Caco-2 (cell line): ENCODE results near the gene GLOD5. TPM values are rescaled to one million over a fixed set of nuclear protein-coding genes. Genes with fewer than 3 reads are reported as not detected.

ENCODE experiments used
- BruUV-seq: library from RNA; stranded (reverse); fragments of 400-500 nt; replicated peaks from 2 replicates; lab custom pipeline; 2021; lab: Mats Ljungman, UMichigan
- CTCF ChIA-PET: fragments of 300-600 bp; sonication (Branson Sonifier 250); formaldehyde crosslinking; loops from one replicate; lab custom pipeline; 2022; ENCODE audit warnings: antibody characterized with exemption; lab: Charles Lee
- POLR2A ChIA-PET: fragments of 300-600 bp; sonication (Branson Sonifier 250); formaldehyde crosslinking; loops from one replicate; lab custom pipeline; 2022; ENCODE audit warnings: antibody characterized with exemption; lab: Charles Lee
- DNase-seq, 2 experiments: peaks; one replicate each; pipeline versions ENCODE4 v3.0.0 to v3.0.0-alpha.2; 2020 to 2022
- H3K27me3 ChIP-seq: replicated peaks from 2 replicates; pipeline ENCODE4 v1.6.0; 2011; ENCODE audit warnings: low read length; ENCODE audit not compliant: control insufficient read depth, insufficient read depth
- H3K36me3 ChIP-seq: 2 replicates; pipeline ENCODE4 v1.5.1; 2011; ENCODE audit warnings: low read length; ENCODE audit not compliant: control insufficient read depth, insufficient read depth
- H3K4me1 ChIP-seq: fragments of 250-450 bp; sonication (Bioruptor Pico); 2 replicates; pipeline ENCODE4 v1.5.1; 2020; ENCODE audit warnings: mild to moderate bottlenecking
- H3K4me3 ChIP-seq: 2 replicates; pipeline ENCODE4 v1.5.1; 2011; ENCODE audit warnings: low read depth, mild to moderate bottlenecking, control low read depth, low read length
- H3K9me3 ChIP-seq: fragments of 250-450 bp; sonication (Bioruptor Pico); 2 replicates; pipeline ENCODE4 v1.5.1; 2020; ENCODE audit warnings: mild to moderate bottlenecking, moderate library complexity
- H3K27ac Mint-ChIP-seq: one replicate; pipeline ENCODE4 v1.8.0; 2022; ENCODE audit warnings: mixed read lengths; ENCODE audit not compliant: unreplicated experiment
- H3K27me3 Mint-ChIP-seq: one replicate; pipeline ENCODE4 v1.8.0; 2022; ENCODE audit warnings: mixed read lengths; ENCODE audit not compliant: insufficient read depth, unreplicated experiment
- H3K36me3 Mint-ChIP-seq: one replicate; pipeline ENCODE4 v1.8.0; 2022; ENCODE audit warnings: mild to moderate bottlenecking, mixed read lengths; ENCODE audit not compliant: insufficient read depth, unreplicated experiment
- H3K4me1 Mint-ChIP-seq: one replicate; pipeline ENCODE4 v1.8.0; 2022; ENCODE audit warnings: low read depth, mixed read lengths; ENCODE audit not compliant: unreplicated experiment
- H3K4me3 Mint-ChIP-seq: one replicate; pipeline ENCODE4 v1.8.0; 2022; ENCODE audit warnings: mild to moderate bottlenecking, moderate library complexity, mixed read lengths; ENCODE audit not compliant: unreplicated experiment
- H3K9me3 Mint-ChIP-seq: one replicate; pipeline ENCODE4 v1.8.0; 2022; ENCODE audit warnings: mixed read lengths; ENCODE audit not compliant: unreplicated experiment
- CTCF ChIP-seq, 2 experiments: fragments of 200-600 bp in 1 of 2; IDR thresholded peaks; 1 replicate in 1 of 2; 2 replicates in 1 of 2; pipeline versions ENCODE4 v1.5.1 to v1.8.0; 2011 to 2022; ENCODE audit warnings: antibody characterized with exemption in 1 of 2, control low read depth in 1 of 2, inconsistent platforms in 1 of 2, low read depth in 1 of 2, low read length in 1 of 2, mild to moderate bottlenecking in 1 of 2, moderate library complexity in 1 of 2; ENCODE audit not compliant: insufficient read depth in 1 of 2, severe bottlenecking in 1 of 2, unreplicated experiment in 1 of 2
- intact Hi-C: fragments of 100-400 bp; cut with micrococcal nuclease; formaldehyde crosslinking; loops from one replicate; pipeline ENCODE4 v1.10.0; 2022; ENCODE audit not compliant: unreplicated experiment
- total RNA-seq: library from RNA; stranded (reverse); gene quantifications from 2 replicates; pipeline ENCODE4 v1.2.3, GENCODE V29; 2022

The GLOD5 gene
- total RNA-seq, 1 experiment from 2014 or later: not detected

- POLR2A ChIA-PET: no interaction called here
- H3K27me3 ChIP-seq: no peaks in the 10 kb centered on the region
- H3K36me3 Mint-ChIP-seq: peaks cover under 1% of the 10 kb centered on the region
- intact Hi-C loops: no loop called here
- no peaks in the 10 kb centered on the region for H3K4me1 ChIP-seq
- no peaks in the 10 kb centered on the region for H3K9me3 Mint-ChIP-seq
- no peak overlapping the region for H3K27ac Mint-ChIP-seq
- no peaks in the 10 kb centered on the region for H3K9me3 ChIP-seq
- peaks cover under 1% of the 10 kb centered on the region for H3K4me1 Mint-ChIP-seq
- no peak for TF ChIP-seq CTCF (IDR thresholded peaks at IDR 0.05; ENCODE audit: insufficient read depth in 1 of 2, low read depth in 1 of 2, low read length in 1 of 2, severe bottlenecking in 1 of 2, unreplicated experiment in 1 of 2)
- no peak overlapping the region for H3K4me3 Mint-ChIP-seq
- CTCF ChIA-PET: no interaction called here
- DNase-seq: no peak
- H3K27me3 Mint-ChIP-seq: no peaks in the 10 kb centered on the region
- BruUV-seq: no TSS peak
- no peak overlapping the region for H3K4me3 ChIP-seq
- no peaks in the 10 kb centered on the region for H3K36me3 ChIP-seq
Measured at GRCh38 chrX:48719958-48720357, 41.6 kb upstream of the GLOD5 start.

DNA sequence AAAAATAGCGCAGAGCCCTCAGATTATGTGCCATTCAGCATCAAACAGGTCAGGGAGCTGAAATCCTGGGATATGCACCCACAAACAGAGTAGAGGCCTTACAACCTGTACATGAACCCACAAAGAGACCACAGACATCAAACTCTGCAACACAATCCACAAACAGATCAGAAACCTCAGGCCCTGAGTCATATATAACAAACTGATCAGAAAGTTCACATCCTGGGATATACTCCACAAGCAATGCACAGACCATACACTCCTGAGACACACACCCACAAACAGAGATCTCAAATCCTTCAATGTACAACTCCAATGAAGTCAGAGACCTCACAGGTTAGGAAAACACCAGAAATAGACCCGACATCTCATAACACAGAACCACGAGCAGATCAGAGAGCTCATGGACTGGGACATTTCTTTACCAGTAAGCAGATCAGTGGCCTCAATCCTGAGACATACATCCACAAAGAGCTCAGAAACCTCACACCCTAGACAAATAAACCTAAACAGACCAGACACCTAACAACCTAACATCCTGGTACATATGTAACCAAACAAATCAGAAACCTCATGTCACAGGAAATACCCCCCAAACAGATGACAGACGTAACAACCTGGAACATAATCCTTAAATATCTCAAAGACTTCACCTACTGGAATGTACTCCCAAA, 40.8 kb upstream of the GLOD5 start:
- H3K9me3 ChIP-seq: no peaks in the 10 kb centered on the region
- H3K4me1 ChIP-seq: no peaks in the 10 kb centered on the region
- ChIA-PET CTCF (no interaction called here), POLR2A (no interaction called here)
- H3K27ac Mint-ChIP-seq: no peak overlapping the region
- H3K27me3 Mint-ChIP-seq: no peaks in the 10 kb centered on the region
- no peaks in the 10 kb centered on the region for H3K9me3 Mint-ChIP-seq
- no TSS peak for BruUV-seq
- H3K27me3 ChIP-seq: no peaks in the 10 kb centered on the region
- no peaks in the 10 kb centered on the region for H3K36me3 ChIP-seq
- H3K36me3 Mint-ChIP-seq: no peaks in the 10 kb centered on the region
- TF ChIP-seq CTCF (IDR thresholded peaks at IDR 0.05; ENCODE audit: insufficient read depth in 1 of 2, low read depth in 1 of 2, low read length in 1 of 2, severe bottlenecking in 1 of 2, unreplicated experiment in 1 of 2): no peak
- no peaks in the 10 kb centered on the region for H3K4me1 Mint-ChIP-seq
- H3K4me3 ChIP-seq: no peak overlapping the region
- H3K4me3 Mint-ChIP-seq: no peak overlapping the region
- intact Hi-C loops: no loop called here
- no peak for DNase-seq

DNA sequence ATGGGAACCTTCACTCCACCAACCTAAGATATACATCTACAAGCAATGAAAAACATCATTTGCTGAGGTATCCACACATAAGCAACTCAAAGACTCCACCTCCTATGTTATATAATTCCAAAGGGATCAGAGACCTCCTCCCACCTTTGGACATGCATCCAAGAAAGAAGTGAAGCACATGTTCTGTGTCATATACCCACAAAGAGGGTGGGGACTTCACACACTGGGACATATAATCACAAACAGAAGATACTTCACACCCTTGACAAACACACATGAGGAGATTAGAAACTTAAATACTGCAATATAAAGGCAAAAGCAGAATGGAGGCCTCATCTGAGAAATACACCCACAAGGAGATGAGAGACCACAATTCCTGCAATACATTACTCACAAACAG, 39.6 kb upstream of the GLOD5 start:
- ChIA-PET CTCF (no interaction called here), POLR2A (no interaction called here)
- no peaks in the 10 kb centered on the region for H3K27me3 ChIP-seq
- intact Hi-C loops: no loop called here
- no peak for DNase-seq
- TF ChIP-seq CTCF (IDR thresholded peaks at IDR 0.05; ENCODE audit: insufficient read depth in 1 of 2, low read depth in 1 of 2, low read length in 1 of 2, severe bottlenecking in 1 of 2, unreplicated experiment in 1 of 2): no peak
- Mint-ChIP-seq H3K27ac (no peak overlapping the region), H3K4me1 (no peaks in the 10 kb centered on the region), H3K4me3 (no peak overlapping the region), H3K27me3 (no peaks in the 10 kb centered on the region), H3K9me3 (no peaks in the 10 kb centered on the region), H3K36me3 (no peaks in the 10 kb centered on the region)
- no peaks in the 10 kb centered on the region for H3K36me3 ChIP-seq
- no peaks in the 10 kb centered on the region for H3K9me3 ChIP-seq
- no peak overlapping the region for H3K4me3 ChIP-seq
- no TSS peak for BruUV-seq
- no peaks in the 10 kb centered on the region for H3K4me1 ChIP-seq
